B cell (primary cell): ENCODE data around the gene NFIB. TPM values are rescaled to one million over a fixed set of nuclear protein-coding genes. Genes with fewer than 3 reads are reported as not detected.

Experiments
- ATAC-seq: fragments of 200-7000 bp; cut with Tn5 transposase; one replicate; pipeline ENCODE4 v1.10.0; 2021; ENCODE audit warnings: low read depth, mild to moderate bottlenecking, moderate number of reproducible peaks, moderate library complexity
- CTCF ChIA-PET: fragments of 350-600 bp; sonication (Branson Sonifier 250); formaldehyde crosslinking; loops from one replicate; lab custom pipeline; 2021; ENCODE audit warnings: antibody characterized with exemption, inconsistent platforms; lab: Charles Lee
- POLR2A ChIA-PET: fragments of 350-600 bp; sonication (Branson Sonifier 250); formaldehyde crosslinking; loops from one replicate; lab custom pipeline; 2021; ENCODE audit warnings: antibody characterized with exemption; lab: Charles Lee
- DNase-seq: peaks from one replicate; pipeline ENCODE4 v3.0.0; 2013
- H2AFZ ChIP-seq: 2 replicates; pipeline ENCODE4 v1.6.1; 2012; ENCODE audit warnings: mild to moderate bottlenecking, low read depth, low read length; ENCODE audit not compliant: insufficient read depth, poor library complexity, severe bottlenecking
- H3K27ac ChIP-seq, 2 donors: 1 replicate in 1 of 2; 2 replicates in 1 of 2; pipeline ENCODE4 v1.5.1; 2012 to 2013; ENCODE audit warnings: low read length in 2 of 2, mild to moderate bottlenecking in 2 of 2, moderate library complexity in 1 of 2
- H3K27me3 ChIP-seq, 4 experiments: fragments of 200-600 bp in 1 of 4; sonication (generic) in 1 of 4; replicated peaks in 1 of 4; 1 replicate in 2 of 4; 2 replicates in 2 of 4; pipeline versions ENCODE4 v1.6.1 to v1.7.0; 2013 to 2016; ENCODE audit warnings: low read length in 3 of 4, mild to moderate bottlenecking in 2 of 4, mixed read lengths in 1 of 4, moderate library complexity in 1 of 4; ENCODE audit not compliant: insufficient read depth in 4 of 4, control insufficient read depth in 3 of 4; ENCODE audit errors: control extremely low read depth in 1 of 4
- H3K36me3 ChIP-seq, 2 experiments: replicated peaks in 1 of 2; 1 replicate in 1 of 2; 2 replicates in 1 of 2; pipeline versions ENCODE4 v1.6.1 to v1.7.1; 2013; ENCODE audit warnings: low read length in 1 of 2; ENCODE audit not compliant: insufficient read depth in 2 of 2, control insufficient read depth in 1 of 2; ENCODE audit errors: control extremely low read depth in 1 of 2, extremely low read depth in 1 of 2
- H3K4me1 ChIP-seq, 2 donors: fragments of 200-600 bp in 1 of 2; sonication (generic) in 1 of 2; 1 replicate in 1 of 2; 2 replicates in 1 of 2; pipeline versions ENCODE4 v1.5.1 to v1.6.1; 2013 to 2017; ENCODE audit warnings: low read length in 2 of 2; ENCODE audit not compliant: control insufficient read depth in 2 of 2, insufficient read depth in 2 of 2
- H3K4me2 ChIP-seq: replicated peaks from 2 replicates; pipeline ENCODE3; 2012; ENCODE audit warnings: mild to moderate bottlenecking, low read depth, low read length; ENCODE audit not compliant: poor library complexity, severe bottlenecking
- H3K4me3 ChIP-seq, 5 experiments: fragments of 200-600 bp in 1 of 5; sonication (generic) in 1 of 5; 1 replicate in 3 of 5; 2 replicates in 2 of 5; pipeline versions ENCODE4 v1.5.1 to v1.7.0; 2011 to 2016; ENCODE audit warnings: low read length in 4 of 5, mild to moderate bottlenecking in 4 of 5, low read depth in 2 of 5, control low read depth in 1 of 5, moderate library complexity in 1 of 5; ENCODE audit not compliant: insufficient read depth in 1 of 5; ENCODE audit errors: control extremely low read depth in 1 of 5, extremely low read depth in 1 of 5
- H3K79me2 ChIP-seq: fragments of 200-600 bp; sonication (generic); one replicate; pipeline ENCODE4 v1.6.0; 2016; ENCODE audit warnings: low read length; ENCODE audit not compliant: control insufficient read depth, insufficient read depth
- H3K9ac ChIP-seq: fragments of 200-600 bp; sonication (generic); 2 replicates; pipeline ENCODE4 v1.6.1; 2017; ENCODE audit warnings: mild to moderate bottlenecking, low read length, moderate library complexity
- H3K9me3 ChIP-seq, 3 donors: one replicate each; pipeline versions ENCODE4 v1.6.1 to v1.7.1; 2013; ENCODE audit warnings: low read length in 2 of 3; ENCODE audit not compliant: control insufficient read depth in 2 of 3, insufficient read depth in 1 of 3; ENCODE audit errors: control extremely low read depth in 1 of 3
- H4K20me1 ChIP-seq: 2 replicates; pipeline ENCODE4 v1.6.0; 2012; ENCODE audit warnings: mild to moderate bottlenecking, low read length; ENCODE audit not compliant: insufficient read depth, control insufficient read depth, poor library complexity, severe bottlenecking
- H3K27ac Mint-ChIP-seq: one replicate; pipeline ENCODE4 v1.8.0; 2021; ENCODE audit warnings: mixed read lengths
- H3K27me3 Mint-ChIP-seq: one replicate; pipeline ENCODE4 v1.8.0; 2021; ENCODE audit warnings: mixed read lengths
- H3K4me1 Mint-ChIP-seq: one replicate; pipeline ENCODE4 v1.8.0; 2021; ENCODE audit warnings: mixed read lengths
- H3K4me3 Mint-ChIP-seq: one replicate; pipeline ENCODE4 v1.8.0; 2021; ENCODE audit warnings: mixed read lengths
- H3K9me3 Mint-ChIP-seq: one replicate; pipeline ENCODE4 v1.8.0; 2022; ENCODE audit warnings: mixed read lengths; ENCODE audit not compliant: insufficient read depth
- CTCF ChIP-seq: fragments of 200-600 bp; IDR thresholded peaks from one replicate; pipeline ENCODE4 v1.8.0; 2022; ENCODE audit warnings: antibody characterized with exemption, mild to moderate bottlenecking
- EZH2 ChIP-seq: IDR thresholded peaks from 2 replicates; pipeline ENCODE4 v1.6.1; 2012; ENCODE audit warnings: borderline replicate concordance, low read depth, mild to moderate bottlenecking, moderate library complexity, low read length; ENCODE audit not compliant: insufficient read depth, poor library complexity, severe bottlenecking
- WGBS: methylation state at CpG from one replicate; pipeline ENCODE4 v1.1.5; 2013; ENCODE audit warnings: missing lambda C conversion rate; ENCODE audit not compliant: insufficient coverage; 5-methylcytosine and 5-hydroxymethylcytosine counted together
- intact Hi-C: fragments of 100-400 bp; cut with micrococcal nuclease; formaldehyde crosslinking; loops from one replicate; pipeline ENCODE4 v1.10.0; 2022
- polyA plus RNA-seq: library from polyadenylated mRNA; depleted of rRNA; stranded (reverse); fragments of >200 nt; gene quantifications from 2 replicates; pipeline ENCODE4 v1.2.3, GENCODE V29; 2012
- total RNA-seq, 2 donors: library from RNA; stranded (reverse); fragments of 120-200 nt in 1 of 2; gene quantifications; 1 replicate in 1 of 2; 2 replicates in 1 of 2; pipeline versions ENCODE4 v1.2.3 to v1.2.4, GENCODE V29; 2013 to 2022

NFIB gene
- total and polyA plus RNA-seq, 2 donors (not counting 1 experiment from before 2014, with no cell fraction given), result not detected

- Histone ChIP-seq H3K4me1 (no peaks in the 10 kb centered on the region), H3K27ac (no peak overlapping the region), H2AFZ (no peak overlapping the region), H3K79me2 (no peaks in the 10 kb centered on the region), H3K4me2 (no peak overlapping the region), H3K36me3 (no peaks in the 10 kb centered on the region), H3K27me3 (peaks cover 0 to 4% (median 2%) of the 10 kb centered on the region in 4 experiments), H3K9me3 (peaks cover 0 to 2% (median 0%) of the 10 kb centered on the region in 3 donors), H3K9ac (no peak overlapping the region), H4K20me1 (no peaks in the 10 kb centered on the region), H3K4me3 (no peak overlapping the region)
- no CpG with 5 or more reads among the region's 1 CpG for WGBS
- no peak overlapping the region for H3K27ac Mint-ChIP-seq
- ChIA-PET CTCF (interaction anchor here (1.0 kb wide), 1 partner anchor 17 kb away, joined by 3 read pairs; no protein-coding TSS in a partner anchor), POLR2A (no interaction called here)
- intact Hi-C loops, result no loop called here
- ATAC-seq, result no peak
- no peaks in the 10 kb centered on the region for H3K4me1 Mint-ChIP-seq
- no peak overlapping the region for H3K4me3 Mint-ChIP-seq
- H3K27me3 Mint-ChIP-seq, result peaks cover 46% of the 10 kb centered on the region
- no peaks in the 10 kb centered on the region for H3K9me3 Mint-ChIP-seq
- TF ChIP-seq CTCF, result no peak
- TF ChIP-seq EZH2, result no peak
- DNase-seq, result no peak
These were observed 22.3 kb upstream of the NFIB start for GRCh38 chr9:14336244-14336643.

- Histone ChIP-seq H3K27ac (no peak overlapping the region), H3K4me3 (no peak overlapping the region), H3K9me3 (peaks cover 0 to 3% (median 0%) of the 10 kb centered on the region in 3 donors), H3K36me3 (no peaks in the 10 kb centered on the region), H3K4me1 (no peaks in the 10 kb centered on the region), H2AFZ (no peak overlapping the region), H3K9ac (no peak overlapping the region), H3K4me2 (no peak overlapping the region), H4K20me1 (no peaks in the 10 kb centered on the region), H3K79me2 (no peaks in the 10 kb centered on the region), H3K27me3 (peaks cover 0 to 8% (median 3%) of the 10 kb centered on the region in 4 experiments)
- ChIA-PET CTCF (no interaction called here), POLR2A (no interaction called here)
- Mint-ChIP-seq H3K4me1 (no peaks in the 10 kb centered on the region), H3K9me3 (no peaks in the 10 kb centered on the region), H3K27ac (no peak overlapping the region), H3K4me3 (no peak overlapping the region), H3K27me3 (peaks cover 26% of the 10 kb centered on the region)
- intact Hi-C loops, result no loop called here
- WGBS, result 94% methylated on average over 2 of the region's 3 CpGs
- TF ChIP-seq CTCF (no peak), EZH2 (no peak)
- DNase-seq, result no peak
- ATAC-seq, result no peak
These were observed 17.2 kb upstream of the NFIB start for GRCh38 chr9:14331120-14331519.
